Retinal pigment epithelial cell (primary cell): ENCODE measurements around the gene B3GNT5.

Source experiments
- DNase-seq: peaks from one replicate; pipeline ENCODE4 v3.0.0-alpha.2; 2010; ENCODE audit warnings: low read depth
- H3K4me3 ChIP-seq: 2 replicates; pipeline ENCODE4 v1.5.1; 2011; ENCODE audit warnings: mild to moderate bottlenecking, low read length, control low read depth, moderate library complexity
- TF ChIP-seq, protein P1 (sequence below): conservative IDR thresholded peaks from 2 replicates; pipeline ENCODE4 v1.5.1; 2011; ENCODE audit warnings: low read depth, low read length, control low read depth, inconsistent platforms

Gene B3GNT5

DNA sequence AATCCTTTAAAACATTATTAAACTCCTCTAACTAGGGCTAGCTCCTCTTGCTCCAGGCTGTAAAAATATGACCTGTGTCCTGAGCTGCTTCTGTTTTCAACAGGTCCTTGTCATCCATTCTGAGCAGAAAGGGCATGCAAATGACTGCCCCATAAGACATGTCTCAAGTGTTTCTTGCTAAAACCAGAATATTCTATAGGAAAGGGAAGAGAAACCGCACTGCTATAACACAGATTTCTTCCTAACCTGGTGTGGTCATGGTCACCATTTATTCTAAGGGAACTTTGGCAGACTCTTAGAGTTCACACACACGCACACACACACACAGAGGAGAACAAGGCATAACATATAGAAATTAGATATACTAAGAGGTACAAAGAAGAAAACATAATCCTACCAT is 34.2 kb upstream of the B3GNT5 start:
- no peak overlapping the region for H3K4me3 ChIP-seq
- no peak for DNase-seq

GRCh38 chr3:183220828-183221227 is 32.2 kb upstream of the B3GNT5 start:
- TF ChIP-seq, protein P1, sequence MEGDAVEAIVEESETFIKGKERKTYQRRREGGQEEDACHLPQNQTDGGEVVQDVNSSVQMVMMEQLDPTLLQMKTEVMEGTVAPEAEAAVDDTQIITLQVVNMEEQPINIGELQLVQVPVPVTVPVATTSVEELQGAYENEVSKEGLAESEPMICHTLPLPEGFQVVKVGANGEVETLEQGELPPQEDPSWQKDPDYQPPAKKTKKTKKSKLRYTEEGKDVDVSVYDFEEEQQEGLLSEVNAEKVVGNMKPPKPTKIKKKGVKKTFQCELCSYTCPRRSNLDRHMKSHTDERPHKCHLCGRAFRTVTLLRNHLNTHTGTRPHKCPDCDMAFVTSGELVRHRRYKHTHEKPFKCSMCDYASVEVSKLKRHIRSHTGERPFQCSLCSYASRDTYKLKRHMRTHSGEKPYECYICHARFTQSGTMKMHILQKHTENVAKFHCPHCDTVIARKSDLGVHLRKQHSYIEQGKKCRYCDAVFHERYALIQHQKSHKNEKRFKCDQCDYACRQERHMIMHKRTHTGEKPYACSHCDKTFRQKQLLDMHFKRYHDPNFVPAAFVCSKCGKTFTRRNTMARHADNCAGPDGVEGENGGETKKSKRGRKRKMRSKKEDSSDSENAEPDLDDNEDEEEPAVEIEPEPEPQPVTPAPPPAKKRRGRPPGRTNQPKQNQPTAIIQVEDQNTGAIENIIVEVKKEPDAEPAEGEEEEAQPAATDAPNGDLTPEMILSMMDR: no peak
- H3K4me3 ChIP-seq: no peak overlapping the region
- DNase-seq: no peak

More for the DNA sequence above, 34.2 kb upstream of the B3GNT5 start:
- TF ChIP-seq, protein P1: no peak

DNA sequence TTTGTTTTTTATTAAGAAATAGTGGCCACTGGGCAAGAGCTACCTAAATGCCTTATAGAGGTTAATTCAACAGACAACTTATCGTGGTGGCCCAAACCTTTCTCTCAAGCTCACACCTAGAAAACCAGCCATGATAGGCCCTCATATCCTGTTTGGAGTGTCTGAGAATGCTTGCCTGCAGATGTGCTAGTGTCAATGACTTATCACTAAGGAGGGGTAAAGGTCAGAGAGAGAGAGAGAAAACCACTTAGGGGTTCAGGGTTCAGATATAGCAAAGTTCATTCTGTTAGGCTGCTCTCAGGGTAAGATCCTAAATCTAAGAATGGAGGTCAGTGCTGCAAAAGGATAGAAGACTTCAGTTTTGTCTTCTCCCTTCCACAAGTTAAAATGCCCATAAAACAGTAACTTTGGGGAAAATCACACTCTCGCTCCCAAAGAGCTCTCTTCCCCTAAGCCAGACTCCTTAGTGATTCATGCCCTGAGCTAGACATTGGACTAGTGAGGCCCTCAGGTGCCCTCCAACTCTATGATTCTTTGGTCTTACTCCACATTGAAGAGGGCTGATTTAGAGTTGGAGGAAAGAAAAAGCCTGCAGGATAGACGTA is 30.3 kb upstream of the B3GNT5 start:
- no peak for DNase-seq
- TF ChIP-seq, protein P1: no peak
- no peak overlapping the region for H3K4me3 ChIP-seq

GRCh38 chr3:183224180-183224970 is 28.7 kb upstream of the B3GNT5 start:
- H3K4me3 ChIP-seq: no peak overlapping the region
- no peak for DNase-seq
- TF ChIP-seq, protein P1: no peak

DNA sequence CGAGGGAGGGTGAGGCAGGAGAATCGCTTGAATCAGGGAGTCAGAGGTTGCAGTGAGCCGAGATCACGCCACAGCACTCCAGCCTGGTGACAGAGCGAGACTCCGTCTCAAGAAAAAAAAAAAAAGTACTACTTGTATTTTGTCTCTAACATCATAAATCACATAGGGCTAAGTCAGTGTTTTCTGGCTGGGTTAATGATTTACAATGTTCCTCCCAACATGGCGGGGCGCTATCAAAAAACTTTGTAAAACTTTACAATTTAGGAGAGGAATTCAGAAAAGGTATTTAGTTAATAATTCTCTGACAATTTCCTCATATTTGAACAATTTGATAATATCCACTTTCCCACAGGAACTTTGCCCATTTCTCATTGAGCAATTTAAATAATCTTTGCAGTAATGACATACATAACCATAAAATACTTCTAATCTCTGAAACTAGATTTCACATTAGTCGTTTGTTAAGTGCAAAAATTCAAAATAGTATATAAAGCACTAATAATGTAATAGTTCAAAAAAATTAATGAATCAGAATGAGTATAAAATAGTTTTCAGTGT is 26.6 kb upstream of the B3GNT5 start:
- H3K4me3 ChIP-seq: no peak overlapping the region
- TF ChIP-seq, protein P1: no peak
- DNase-seq: no peak

GRCh38 chr3:183227586-183227985 is 25.5 kb upstream of the B3GNT5 start:
- DNase-seq: no peak
- TF ChIP-seq, protein P1: no peak
- H3K4me3 ChIP-seq: no peak overlapping the region
